G401.6 (cell line): ENCODE results near the gene USP19.
A peak's percentile ranks its signal among the peaks of the same experiment; 100 is the strongest.

Source experiments
- FAIRE-seq: peaks from 2 replicates; lab custom pipeline; 2012; peaks lifted over from hg19 to GRCh38; lab: Jason Lieb, UNC

Gene USP19

GRCh38 chr3:49134471-49135265 lies 14.0 kb upstream of the USP19 start:
- no peak for FAIRE-seq

- peak; percentile 31 for FAIRE-seq
Observed at GRCh38 chr3:49133226-49133951, 12.8 kb upstream of the USP19 start.

DNA sequence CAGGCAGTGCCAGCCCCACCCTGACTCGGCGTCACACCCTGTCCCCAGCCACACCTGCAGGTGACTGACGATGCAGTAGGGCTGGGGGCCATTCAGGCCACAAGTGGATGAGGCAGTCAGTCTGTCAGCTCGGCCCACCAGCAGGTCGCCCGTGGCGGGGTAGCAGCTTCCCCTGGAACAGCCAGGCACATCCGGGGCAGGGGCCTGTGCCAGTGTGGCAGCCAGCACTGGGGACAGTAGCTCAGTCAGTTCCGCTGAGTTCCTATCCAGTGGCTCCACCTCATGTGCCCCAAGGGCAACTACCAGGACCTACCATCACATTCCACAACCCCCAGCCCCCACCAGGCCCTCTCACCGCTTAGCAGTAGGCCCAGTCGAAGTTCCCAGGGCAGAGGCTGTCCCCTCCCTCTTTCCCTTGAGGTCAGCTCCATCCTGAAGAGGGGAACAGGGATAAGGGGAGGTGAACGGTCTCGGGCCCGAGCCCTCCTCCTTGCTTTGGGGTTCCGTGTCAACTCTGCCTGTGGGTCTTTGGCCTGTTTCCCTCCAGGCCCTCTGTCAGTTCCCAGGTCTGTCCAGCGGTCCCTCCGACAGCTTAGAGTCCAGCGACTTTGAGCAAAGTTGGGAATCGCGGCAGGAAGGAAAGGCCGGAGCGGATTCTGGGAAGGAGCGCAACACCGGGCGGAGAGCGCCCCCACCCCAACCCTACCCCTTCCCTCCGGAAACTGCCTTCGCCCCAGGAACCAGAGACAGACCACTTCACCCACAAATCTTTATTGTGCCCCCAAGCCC lies 12.0 kb upstream of the USP19 start, which contains the start of gene LAMB2:
TSS of gene LAMB2 (minus strand) at position 614 of the 789 bp plus-strand sequence. CDS start at position 431, 183 bp downstream.
- peak; percentile 30 for FAIRE-seq

GRCh38 chr3:49132073-49132436 lies 11.4 kb upstream of the USP19 start:
- FAIRE-seq: no peak

DNA sequence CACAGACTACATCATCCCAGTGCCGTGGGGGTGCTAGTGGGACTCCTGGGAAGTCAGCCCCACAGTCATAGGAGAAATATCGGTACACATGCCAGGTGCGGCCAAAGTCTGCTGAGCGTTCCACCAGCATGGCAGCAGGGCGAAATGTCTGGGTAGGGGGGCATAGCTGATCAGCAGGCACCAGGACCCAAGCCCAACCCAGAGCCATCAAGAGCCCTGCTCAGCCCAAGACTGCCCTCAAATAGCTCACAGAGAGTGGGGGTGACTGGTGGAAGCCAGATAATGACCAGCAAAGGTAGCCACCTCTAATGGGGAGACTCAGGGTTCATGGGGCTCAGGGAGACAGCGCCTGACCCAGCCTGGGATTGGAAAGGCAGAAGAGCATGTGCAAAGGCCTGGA lies 11.0 kb upstream of the USP19 start:
- no peak for FAIRE-seq

DNA sequence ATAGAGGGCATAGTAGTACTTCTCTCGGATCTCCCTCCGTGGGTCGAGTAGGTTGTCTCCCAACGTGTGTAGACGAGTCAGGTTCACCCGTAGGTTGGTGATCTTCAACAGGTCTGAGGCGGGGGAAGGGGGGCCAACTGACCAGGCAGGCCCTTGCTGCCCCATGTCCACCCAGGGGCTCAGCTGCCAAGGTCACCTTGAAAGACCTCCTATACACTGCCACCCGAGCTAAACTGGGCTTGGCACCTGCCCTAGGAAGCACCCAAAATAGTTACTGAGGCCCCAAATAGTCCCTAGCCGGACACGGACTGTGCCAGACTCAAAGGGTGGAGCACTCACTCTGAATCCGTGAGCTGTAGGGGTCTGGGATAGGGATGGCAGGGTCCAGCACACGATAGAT lies 10.4 kb upstream of the USP19 start:
- FAIRE-seq: no peak

GRCh38 chr3:49124991-49125670 lies 4.5 kb upstream of the USP19 start:
- FAIRE-seq: no peak

DNA sequence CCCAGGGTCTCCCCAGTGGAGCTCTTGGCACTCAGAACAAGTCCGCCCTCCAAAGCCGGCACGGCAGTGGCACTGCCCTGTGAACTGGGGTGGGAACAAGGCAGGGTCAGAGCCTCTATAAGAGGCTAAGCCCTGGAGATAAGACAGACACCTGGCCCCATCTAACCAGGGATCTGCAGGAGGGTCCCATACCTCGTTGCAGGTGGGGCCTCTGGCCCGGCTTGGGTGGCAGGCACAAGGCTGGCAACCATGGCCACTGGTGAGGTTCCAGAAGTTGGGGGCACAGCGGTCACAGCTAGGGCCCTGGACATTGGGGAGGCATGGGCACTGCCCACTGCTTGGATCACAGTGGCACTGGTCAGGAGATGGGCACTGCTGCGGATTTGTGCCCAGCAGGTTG lies 3.6 kb upstream of the USP19 start:
- no peak for FAIRE-seq

GRCh38 chr3:49123687-49124086 lies 3.1 kb upstream of the USP19 start:
- FAIRE-seq: no peak

GRCh38 chr3:49122886-49123545 lies 2.4 kb upstream of the USP19 start:
- no peak for FAIRE-seq

DNA sequence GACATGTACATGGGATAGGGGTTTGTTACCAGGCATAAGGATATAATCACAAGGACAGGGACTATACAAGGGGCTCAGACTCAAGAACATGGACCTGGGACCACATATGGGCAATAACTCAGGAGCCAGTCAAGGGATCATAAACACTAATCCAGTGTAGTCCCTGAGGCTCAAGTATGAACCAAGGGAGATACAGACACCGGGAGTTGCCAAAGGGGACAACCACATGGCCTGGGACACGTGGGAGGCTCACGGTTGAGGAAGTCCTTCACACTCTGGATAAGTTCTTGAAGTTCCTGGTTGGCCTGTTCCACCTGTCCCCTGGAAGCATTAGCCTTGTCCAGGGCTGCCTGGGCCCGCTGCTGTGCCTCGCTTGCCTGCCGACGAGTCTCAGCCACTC lies 1.8 kb upstream of the USP19 start:
- FAIRE-seq: no peak

GRCh38 chr3:49122022-49122421 lies 1.4 kb upstream of the USP19 start:
- FAIRE-seq: no peak

- FAIRE-seq: no peak
Observed at GRCh38 chr3:49121132-49121736, 611 bp upstream of the USP19 start.

- no peak for FAIRE-seq
Observed at GRCh38 chr3:49120096-49120437, 556 bp downstream of the USP19 start.

GRCh38 chr3:49119439-49119838 lies 1.2 kb downstream of the USP19 start:
- FAIRE-seq: no peak

GRCh38 chr3:49119036-49119435 lies 1.6 kb downstream of the USP19 start:
- no peak for FAIRE-seq

- no peak for FAIRE-seq
Observed at GRCh38 chr3:49112262-49112661, 8.4 kb downstream of the USP19 start.

DNA sequence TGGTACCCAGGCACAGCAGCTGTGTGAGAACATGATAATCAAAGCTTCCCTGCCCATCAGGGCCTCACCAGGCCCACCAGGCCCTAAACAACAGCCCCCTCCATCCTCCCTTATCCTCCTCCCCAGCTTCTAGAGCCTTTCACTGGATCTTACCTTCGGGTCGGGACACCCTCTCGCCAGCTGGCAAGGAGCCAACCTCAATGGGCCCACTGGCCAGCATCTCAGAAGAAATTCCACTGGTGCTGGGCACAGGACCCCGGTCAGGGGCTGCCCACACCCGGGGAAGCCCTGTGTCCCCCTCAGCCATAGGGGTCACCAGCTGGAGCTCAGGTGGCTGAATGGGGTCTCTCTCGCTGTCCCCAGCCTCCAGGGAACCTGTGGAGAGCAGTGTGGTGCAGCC lies 9.3 kb downstream of the USP19 start:
- FAIRE-seq: no peak

GRCh38 chr3:49110780-49111179 lies 9.8 kb downstream of the USP19 start:
- FAIRE-seq: no peak

DNA sequence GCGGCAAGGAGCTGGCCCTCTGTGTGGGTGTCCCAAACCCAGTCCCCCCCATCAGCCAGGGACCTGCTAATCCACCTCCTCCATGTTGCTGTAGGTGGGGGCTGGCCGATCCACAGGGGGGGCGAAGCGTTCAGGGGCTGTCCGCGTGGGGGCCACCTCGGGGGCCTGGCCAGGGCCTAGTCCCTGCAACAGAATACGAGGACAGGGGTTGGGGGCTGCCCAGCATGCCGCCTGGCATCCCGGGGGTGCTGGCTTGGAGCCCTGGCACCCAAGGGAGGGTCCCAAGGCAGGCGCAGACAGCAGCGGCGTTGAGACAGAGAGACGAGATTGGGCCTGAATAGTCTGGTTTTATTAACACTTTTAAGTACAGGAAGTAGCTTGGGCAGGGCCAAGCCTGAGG lies 12.3 kb downstream of the USP19 start:
- no peak for FAIRE-seq
